NCI-H2081 treated with DMSO at 0.1 percent for 48 hours (cell line): ENCODE data around the gene MED13.
"Not testable (repeated sequence)": the region's sequence is repeated elsewhere in the genome, so short reads cannot be mapped to it uniquely, and the experiment has no call there.

ENCODE experiments used
- DNase-seq: peaks from one replicate; lab custom pipeline; 2025; lab: John Stamatoyannopoulos, UW

MED13 gene

GRCh38 chr17:61997664-61998063, 67.4 kb downstream of the MED13 start:
- no peak for DNase-seq

GRCh38 chr17:61996916-61997605, 68.0 kb downstream of the MED13 start:
- DNase-seq = no peak

DNA sequence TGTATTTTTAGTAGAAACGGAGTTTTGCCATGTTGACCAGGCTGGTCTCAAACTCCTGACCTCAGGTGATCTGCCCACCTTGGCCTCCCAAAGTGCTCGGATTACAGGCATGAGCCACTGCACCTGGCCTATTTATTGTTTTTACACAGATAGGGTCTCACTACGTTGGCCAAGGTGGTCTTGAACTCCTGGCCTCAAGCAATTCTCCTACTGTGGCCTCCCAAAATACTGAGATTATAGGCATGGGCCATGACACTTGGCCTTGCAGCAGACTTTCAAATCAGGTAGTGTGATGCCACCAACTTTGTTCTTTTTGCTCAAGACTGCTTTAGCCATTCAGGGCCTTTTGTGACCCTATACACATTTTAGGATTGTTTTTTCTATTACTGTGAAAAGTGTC, 75.6 kb downstream of the MED13 start:
- DNase-seq = no peak

DNA sequence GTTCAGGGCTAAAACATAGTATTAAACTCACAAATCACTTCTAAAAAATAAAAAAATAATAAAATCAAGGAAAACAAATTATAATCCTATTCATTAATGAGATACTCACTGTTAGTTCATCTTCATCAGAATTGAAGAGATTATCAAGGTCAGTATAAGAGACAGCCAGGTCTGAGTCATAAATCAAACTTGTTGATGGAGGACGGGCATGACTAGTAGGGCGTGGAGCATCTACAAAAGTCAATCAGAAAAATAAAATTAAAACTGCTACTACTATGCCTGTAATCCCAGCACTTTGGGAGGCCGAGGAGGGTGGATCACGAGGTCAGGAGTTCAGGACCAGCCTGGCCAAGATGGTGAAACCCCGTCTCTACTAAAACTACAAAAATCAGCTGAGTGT, 78.2 kb downstream of the MED13 start:
- no peak for DNase-seq

DNA sequence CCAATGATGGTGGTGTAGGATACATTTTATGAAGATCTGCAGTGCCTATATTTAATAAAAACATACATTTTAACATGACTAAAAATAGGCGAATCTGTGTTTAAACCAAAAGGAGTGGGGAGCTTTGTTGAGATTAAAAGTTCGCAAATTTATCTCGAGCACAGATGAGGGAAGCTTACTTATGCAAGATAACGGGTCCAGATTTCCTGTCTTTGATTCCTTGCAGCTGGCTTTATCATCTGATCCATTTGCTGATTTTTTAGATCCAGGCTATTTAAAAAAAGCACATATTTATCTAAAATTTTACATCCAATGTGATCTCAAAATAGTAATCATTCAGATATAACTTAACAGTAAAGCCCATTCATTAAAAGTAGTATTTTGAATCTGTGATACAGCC, 80.3 kb downstream of the MED13 start:
- DNase-seq = no peak

DNA sequence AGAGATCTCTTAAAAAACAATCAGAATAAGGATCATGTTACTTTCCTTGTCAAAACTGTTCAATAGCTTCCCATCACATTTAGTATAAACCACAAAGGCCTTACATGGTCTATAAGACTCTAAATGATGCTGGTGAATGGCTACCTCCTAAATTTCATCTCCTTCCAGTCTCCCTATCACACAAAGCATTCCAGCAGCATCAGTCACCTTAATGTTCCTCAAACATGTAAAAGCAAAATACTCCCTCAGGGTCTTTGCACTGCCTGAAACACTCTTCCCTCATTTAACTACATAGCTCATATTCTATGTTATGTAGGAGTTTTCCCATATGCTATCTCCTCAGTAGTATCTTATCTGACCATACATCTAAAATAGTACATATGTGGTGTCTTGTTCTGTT, 83.8 kb downstream of the MED13 start:
- DNase-seq = no peak

DNA sequence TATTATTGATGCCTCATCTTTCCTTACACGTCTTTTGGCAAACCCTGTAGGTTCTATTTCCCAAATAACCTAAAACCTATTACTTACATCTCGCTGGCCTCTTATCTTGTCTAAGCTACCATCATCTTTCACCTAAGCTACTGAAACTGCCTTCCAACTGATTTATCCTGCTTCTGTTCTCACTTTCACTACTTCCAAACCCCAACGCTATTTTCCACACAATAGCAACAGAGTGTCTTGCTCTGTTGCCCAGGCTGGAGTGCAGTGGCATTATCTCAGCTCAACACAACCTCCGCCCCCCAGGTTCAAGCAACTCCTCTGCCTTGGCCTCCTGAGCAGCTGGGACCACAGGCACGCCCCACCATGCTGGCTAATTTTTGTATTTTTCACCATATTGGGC, 84.5 kb downstream of the MED13 start:
- DNase-seq = no peak

- no peak for DNase-seq
Observed at GRCh38 chr17:61974115-61974514, 91.0 kb downstream of the MED13 start.

- DNase-seq = no peak
Observed at GRCh38 chr17:61972311-61972710, 92.8 kb downstream of the MED13 start.

DNA sequence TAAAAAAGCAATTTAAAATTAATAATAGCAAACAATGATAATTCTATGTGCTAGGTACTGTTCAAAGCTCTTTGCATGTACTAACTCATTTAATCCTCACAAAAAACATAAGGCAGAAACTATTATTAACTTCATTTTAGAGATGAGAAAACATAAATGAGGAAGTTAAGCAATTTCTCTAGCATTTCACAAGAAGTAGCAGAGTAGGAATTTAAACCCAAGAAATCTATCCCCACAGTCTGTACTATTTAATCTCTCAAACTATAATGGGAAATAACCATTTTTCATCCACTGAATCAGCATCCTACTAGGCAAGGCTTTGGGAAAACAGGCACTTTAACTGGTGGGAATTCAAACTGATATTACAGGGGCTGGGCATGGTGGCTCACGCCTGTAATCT, 95.0 kb downstream of the MED13 start:
- no peak for DNase-seq

DNA sequence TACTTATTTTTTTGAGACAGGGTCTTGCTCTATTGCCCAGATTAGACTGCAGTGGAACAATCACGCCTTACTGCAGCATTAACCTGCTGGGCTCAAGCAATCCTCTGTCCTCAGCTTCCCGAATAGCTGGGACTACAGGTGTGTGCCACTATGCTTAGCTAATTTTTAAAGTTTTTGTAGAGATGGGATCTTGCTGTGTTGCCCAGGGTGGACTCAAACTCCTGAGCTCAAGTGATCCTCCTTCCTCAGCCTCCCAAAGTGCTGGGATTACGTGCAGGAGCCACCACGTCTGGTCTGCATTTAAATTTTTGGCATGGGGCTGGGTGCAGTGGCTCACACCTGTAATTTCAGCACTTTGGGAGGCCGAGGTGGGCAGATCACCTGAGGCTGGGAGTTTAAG, 96.3 kb downstream of the MED13 start:
- DNase-seq = no peak

DNA sequence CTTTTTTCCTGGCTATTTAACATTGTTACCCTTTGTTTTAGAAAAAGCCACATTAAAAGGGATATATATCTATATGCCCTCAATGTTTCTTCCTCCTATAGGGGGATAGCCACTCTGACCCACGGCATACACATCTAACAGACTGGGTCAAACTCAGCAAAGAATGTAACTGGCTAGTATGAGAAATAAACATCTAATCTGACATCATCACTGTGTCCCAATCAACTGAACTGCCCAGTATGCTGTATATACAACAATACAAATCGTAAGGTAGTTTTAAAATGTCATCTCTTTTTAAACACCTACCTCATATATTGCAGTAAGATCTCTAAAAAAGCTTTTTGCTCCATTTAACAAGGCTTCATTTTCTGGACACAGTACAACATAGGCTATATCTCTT, 97.3 kb downstream of the MED13 start:
- no peak for DNase-seq

- DNase-seq = no peak
Observed at GRCh38 chr17:61966191-61966590, 98.9 kb downstream of the MED13 start.

DNA sequence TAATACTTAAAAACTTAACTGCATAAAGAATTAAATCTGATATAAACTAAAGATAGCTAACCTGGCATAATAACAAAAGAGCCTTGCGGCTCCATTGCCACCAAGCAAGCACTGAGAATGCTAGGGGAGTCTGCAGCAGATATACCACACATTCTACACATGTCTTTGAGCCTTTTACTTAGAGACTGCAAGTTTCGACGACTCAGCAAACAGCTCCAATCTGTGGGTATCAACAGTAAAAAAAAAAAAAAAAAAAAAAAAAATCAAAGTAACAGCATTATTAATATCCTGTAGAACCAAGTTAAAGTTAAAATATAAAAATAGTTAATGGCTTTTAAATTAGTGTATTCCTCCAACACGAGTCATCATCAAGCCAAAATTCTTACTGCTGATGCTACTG, 109.5 kb downstream of the MED13 start:
- no peak for DNase-seq

GRCh38 chr17:61947367-61948078, 117.6 kb downstream of the MED13 start:
- no peak for DNase-seq

GRCh38 chr17:61946359-61946758, 118.7 kb downstream of the MED13 start:
- no peak for DNase-seq

DNA sequence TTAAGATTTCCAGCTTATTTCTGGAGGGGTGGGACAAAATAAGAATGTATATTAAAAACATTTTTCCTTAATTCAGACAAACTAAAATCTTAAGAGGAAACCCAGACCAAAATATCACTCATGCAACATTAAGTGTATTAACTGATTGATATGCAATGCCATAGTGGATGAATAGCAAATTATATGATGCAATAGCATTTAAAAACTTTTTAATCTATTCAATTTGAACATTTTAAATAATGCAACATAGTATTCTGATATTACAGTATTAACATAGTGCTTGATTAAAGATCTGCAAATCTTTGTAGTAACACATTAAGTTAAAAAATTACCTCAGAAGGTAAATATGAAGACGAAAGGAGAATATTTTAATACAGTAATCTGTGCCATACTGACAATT, 122.0 kb downstream of the MED13 start:
- no peak for DNase-seq

DNA sequence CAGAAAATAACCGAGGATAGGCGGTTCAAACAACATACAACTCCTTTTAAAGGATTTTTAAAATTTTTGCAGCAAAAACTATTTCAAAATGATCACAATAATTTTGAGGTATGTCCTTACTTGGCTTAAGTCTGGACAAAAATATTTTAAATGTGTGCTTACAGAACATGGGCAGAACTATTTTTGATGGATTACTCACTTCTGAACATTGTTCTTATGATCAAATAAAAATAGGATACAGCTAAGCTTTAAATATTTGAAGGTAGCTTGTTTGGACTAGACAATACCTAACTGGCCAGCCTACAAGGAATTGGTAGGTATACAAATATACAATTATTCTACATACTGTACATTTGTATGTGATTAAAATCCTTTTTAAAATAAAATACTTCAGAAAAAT, 123.0 kb downstream of the MED13 start:
- DNase-seq = no peak

GRCh38 chr17:61928101-61928436, 137.0 kb downstream of the MED13 start:
- no peak for DNase-seq

GRCh38 chr17:61927208-61928100, 137.6 kb downstream of the MED13 start, which contains the start of gene INTS2:
Gene INTS2, minus strand, starts transcription at chr17:61927982. Its CDS starts 1,338 bp downstream, at chr17:61926644.
- DNase-seq = peak; percentile 87

DNA sequence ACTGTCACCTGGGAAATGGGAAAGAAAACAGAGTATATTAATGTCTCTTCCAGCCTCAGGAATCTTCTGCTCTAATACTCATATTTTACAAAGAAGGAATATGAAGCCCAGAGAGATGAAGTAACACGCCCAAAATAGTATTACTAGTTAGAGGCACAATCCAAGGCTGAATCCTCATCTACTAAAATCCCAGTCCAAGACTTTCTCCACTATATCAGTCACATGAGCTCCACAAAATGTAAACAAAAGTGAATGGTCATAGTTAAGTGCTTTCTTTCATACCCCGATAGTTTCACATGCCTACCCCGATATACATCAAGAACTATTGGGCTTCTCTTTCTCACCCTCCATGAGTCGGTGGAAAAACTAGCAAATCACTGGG, 138.3 kb downstream of the MED13 start:
- DNase-seq = no peak

- not testable (repeated sequence) for DNase-seq
Observed at GRCh38 chr17:61915162-61915561, 149.9 kb downstream of the MED13 start.
